Mucosa of rectum (tissue), 2 donors: ENCODE results near the gene DNAJB6.

Experiments used
- H3K27ac ChIP-seq, 2 donors: one replicate each; pipeline ENCODE4 v1.7.0; 2013; ENCODE audit warnings: inconsistent platforms in 2 of 2, low read depth in 2 of 2, low read length in 2 of 2
- H3K27me3 ChIP-seq, 2 donors: one replicate each; pipeline ENCODE4 v1.7.0; 2013; ENCODE audit warnings: low read length in 2 of 2; ENCODE audit not compliant: control insufficient read depth in 2 of 2, insufficient read depth in 2 of 2
- H3K36me3 ChIP-seq, 2 donors: one replicate each; pipeline ENCODE4 v1.7.0; 2013; ENCODE audit warnings: low read length in 2 of 2; ENCODE audit not compliant: control insufficient read depth in 2 of 2, insufficient read depth in 2 of 2
- H3K4me1 ChIP-seq, 2 donors: one replicate each; pipeline ENCODE4 v1.7.0; 2013; ENCODE audit warnings: low read length in 2 of 2, mild to moderate bottlenecking in 1 of 2; ENCODE audit not compliant: control insufficient read depth in 2 of 2, insufficient read depth in 2 of 2
- H3K4me3 ChIP-seq, 2 donors: one replicate each; pipeline ENCODE4 v1.7.0; 2013; ENCODE audit warnings: low read length in 2 of 2
- H3K9ac ChIP-seq, 2 donors: one replicate each; pipeline ENCODE4 v1.7.0; 2013; ENCODE audit warnings: low read length in 2 of 2, low read depth in 1 of 2, mild to moderate bottlenecking in 1 of 2
- H3K9me3 ChIP-seq, 2 donors: one replicate each; pipeline ENCODE4 v1.7.0; 2013; ENCODE audit warnings: low read length in 2 of 2; ENCODE audit not compliant: control insufficient read depth in 2 of 2
- donor health status: healthy.
- donor health status: Normal muscosa, but diverticular disease.

DNAJB6 gene

DNA sequence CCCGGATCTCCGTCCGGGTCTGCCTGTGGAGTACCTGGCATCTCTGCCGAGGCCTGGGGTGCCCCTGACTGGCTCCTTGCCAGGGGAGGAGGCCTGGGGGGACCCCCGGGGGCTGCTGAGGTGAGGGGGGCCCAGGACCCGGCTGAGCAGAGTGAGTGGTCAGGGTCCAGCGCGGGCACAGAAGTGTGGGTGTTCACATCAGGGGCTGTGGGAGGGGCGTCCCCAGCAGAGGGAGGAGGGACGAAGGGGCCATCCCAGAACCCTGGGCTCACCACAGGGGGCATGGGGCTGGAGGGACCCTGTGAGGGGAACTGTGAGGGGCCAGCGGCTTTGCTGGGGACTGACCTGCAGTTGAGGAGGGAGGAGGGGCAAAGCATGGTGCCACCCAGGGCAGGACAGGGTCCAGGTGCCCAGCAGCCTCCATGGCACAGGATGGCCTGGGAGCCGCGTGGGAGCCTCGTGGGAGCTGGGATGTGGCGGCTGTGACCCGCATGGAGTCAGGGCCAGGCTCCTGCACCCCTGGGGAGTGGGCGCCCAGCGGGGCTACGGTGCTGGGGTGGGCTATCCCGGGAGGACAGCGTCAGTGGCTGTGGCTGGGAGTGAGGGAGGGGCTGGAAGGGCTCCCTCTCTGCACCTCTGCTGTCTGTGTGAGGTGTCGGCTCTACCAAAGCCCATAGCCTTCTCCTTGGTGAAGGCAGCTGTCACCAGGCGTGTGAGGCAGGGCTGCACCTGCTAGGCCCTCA, 91.2 kb downstream of the DNAJB6 start:
- H3K36me3 ChIP-seq: no peaks in the 10 kb centered on the region
- H3K4me1 ChIP-seq: peaks cover 3 to 4% of the 10 kb centered on the region in 2 donors
- no peaks in the 10 kb centered on the region for H3K9me3 ChIP-seq
- no peak overlapping the region for H3K9ac ChIP-seq
- H3K27me3 ChIP-seq: no peaks in the 10 kb centered on the region
- H3K4me3 ChIP-seq: no peak overlapping the region
- H3K27ac ChIP-seq: no peak overlapping the region

GRCh38 chr7:157428554-157428945, 91.7 kb downstream of the DNAJB6 start:
- no peaks in the 10 kb centered on the region for H3K27me3 ChIP-seq
- H3K27ac ChIP-seq: no peak overlapping the region
- no peaks in the 10 kb centered on the region for H3K36me3 ChIP-seq
- H3K4me3 ChIP-seq: no peak overlapping the region
- H3K9ac ChIP-seq: no peak overlapping the region
- H3K9me3 ChIP-seq: no peaks in the 10 kb centered on the region
- H3K4me1 ChIP-seq: peaks cover 5% of the 10 kb centered on the region in 2 donors

DNA sequence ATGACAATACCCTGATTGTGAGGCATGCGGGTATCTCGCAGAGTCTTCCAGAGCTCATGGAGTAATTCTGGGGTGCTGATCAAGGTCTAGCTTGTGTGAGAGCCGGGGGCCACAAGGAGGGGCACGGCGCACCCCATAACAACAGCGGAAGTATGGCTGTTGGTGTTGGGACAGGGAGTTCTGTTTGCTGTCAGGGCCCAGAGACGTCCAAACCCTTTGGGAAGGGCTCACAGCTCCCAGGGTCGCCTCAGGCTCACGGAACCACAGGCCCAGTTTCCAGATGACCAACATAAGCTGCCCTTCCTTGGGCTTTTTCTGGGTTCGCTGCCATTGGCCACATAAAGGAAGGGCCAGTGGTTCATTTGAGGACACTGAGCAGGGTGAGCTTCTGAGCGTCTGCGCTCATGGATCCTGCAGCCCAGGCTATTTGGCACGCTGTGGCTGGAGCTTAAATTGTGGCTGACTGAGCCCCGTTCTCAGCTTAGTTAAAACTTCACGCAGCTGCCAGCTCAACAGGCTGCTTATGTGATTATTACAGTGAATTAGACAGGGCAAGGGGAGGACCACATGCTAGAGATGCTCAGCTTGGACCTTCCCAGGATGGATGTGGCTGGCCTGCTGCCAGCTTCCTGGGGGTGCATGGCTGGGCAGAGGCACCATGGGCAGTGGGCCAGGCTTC, 92.3 kb downstream of the DNAJB6 start:
- H3K4me3 ChIP-seq: no peak overlapping the region
- no peak overlapping the region for H3K27ac ChIP-seq
- H3K4me1 ChIP-seq: peaks cover 5% of the 10 kb centered on the region in 2 donors
- H3K9ac ChIP-seq: no peak overlapping the region
- H3K27me3 ChIP-seq: no peaks in the 10 kb centered on the region
- H3K36me3 ChIP-seq: no peaks in the 10 kb centered on the region
- H3K9me3 ChIP-seq: no peaks in the 10 kb centered on the region

GRCh38 chr7:157429680-157430224, 92.9 kb downstream of the DNAJB6 start:
- no peaks in the 10 kb centered on the region for H3K36me3 ChIP-seq
- H3K27ac ChIP-seq: no peak overlapping the region
- H3K9me3 ChIP-seq: no peaks in the 10 kb centered on the region
- H3K27me3 ChIP-seq: no peaks in the 10 kb centered on the region
- no peak overlapping the region for H3K4me3 ChIP-seq
- peaks cover 5% of the 10 kb centered on the region in 2 donors for H3K4me1 ChIP-seq
- no peak overlapping the region for H3K9ac ChIP-seq

- H3K4me1 ChIP-seq: peaks cover 5% of the 10 kb centered on the region in 2 donors
- no peaks in the 10 kb centered on the region for H3K36me3 ChIP-seq
- H3K9me3 ChIP-seq: no peaks in the 10 kb centered on the region
- no peaks in the 10 kb centered on the region for H3K27me3 ChIP-seq
- no peak overlapping the region for H3K4me3 ChIP-seq
- no peak overlapping the region for H3K27ac ChIP-seq
- no peak overlapping the region for H3K9ac ChIP-seq
Observed at GRCh38 chr7:157430721-157431120, 93.9 kb downstream of the DNAJB6 start.

- no peak overlapping the region for H3K27ac ChIP-seq
- H3K4me3 ChIP-seq: no peak overlapping the region
- H3K4me1 ChIP-seq: peaks cover 5% of the 10 kb centered on the region in 2 donors
- H3K36me3 ChIP-seq: no peaks in the 10 kb centered on the region
- no peaks in the 10 kb centered on the region for H3K27me3 ChIP-seq
- H3K9me3 ChIP-seq: no peaks in the 10 kb centered on the region
- no peak overlapping the region for H3K9ac ChIP-seq
Observed at GRCh38 chr7:157431173-157431950, 94.6 kb downstream of the DNAJB6 start.

GRCh38 chr7:157431951-157432540, 95.2 kb downstream of the DNAJB6 start:
- H3K9ac ChIP-seq: no peak overlapping the region
- H3K36me3 ChIP-seq: no peaks in the 10 kb centered on the region
- H3K27me3 ChIP-seq: no peaks in the 10 kb centered on the region
- H3K9me3 ChIP-seq: no peaks in the 10 kb centered on the region
- H3K27ac ChIP-seq: no peak overlapping the region
- H3K4me3 ChIP-seq: no peak overlapping the region
- peaks cover 5% of the 10 kb centered on the region in 2 donors for H3K4me1 ChIP-seq

DNA sequence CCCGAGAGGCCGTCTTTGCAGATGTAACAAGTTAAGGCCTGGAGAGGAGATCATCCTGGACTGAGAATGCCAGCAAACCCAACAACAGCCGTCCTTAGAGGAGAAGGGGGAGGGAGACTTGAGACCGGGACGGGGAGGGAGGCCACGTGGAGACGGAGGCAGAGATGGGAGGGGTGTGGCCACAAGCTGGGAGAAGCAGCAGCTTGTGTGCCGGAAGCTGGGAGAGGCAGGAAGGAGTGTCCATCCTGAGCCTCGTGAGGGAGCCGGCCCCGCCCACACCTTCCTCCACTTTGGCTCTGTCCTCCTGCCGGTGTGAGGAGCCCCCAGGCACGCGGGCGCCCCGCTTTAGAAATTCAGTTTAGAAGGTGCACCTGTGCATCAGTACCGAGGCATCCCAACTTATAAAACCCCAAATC, 95.7 kb downstream of the DNAJB6 start:
- Histone ChIP-seq H3K36me3 (no peaks in the 10 kb centered on the region), H3K27ac (no peak overlapping the region), H3K9ac (no peak overlapping the region), H3K27me3 (no peaks in the 10 kb centered on the region), H3K9me3 (no peaks in the 10 kb centered on the region), H3K4me1 (peaks cover 5% of the 10 kb centered on the region in 2 donors), H3K4me3 (peak overlapping the region in 1 of 2 donors; percentile 45)

- Histone ChIP-seq H3K4me1 (peaks cover 5% of the 10 kb centered on the region in 2 donors), H3K36me3 (no peaks in the 10 kb centered on the region), H3K4me3 (no peak overlapping the region), H3K9me3 (no peaks in the 10 kb centered on the region), H3K27me3 (no peaks in the 10 kb centered on the region), H3K27ac (no peak overlapping the region), H3K9ac (no peak overlapping the region)
Observed at GRCh38 chr7:157432957-157433576, 96.3 kb downstream of the DNAJB6 start.
